ENCODE measurements around the gene MOB3B.

Gene MOB3B

DNA sequence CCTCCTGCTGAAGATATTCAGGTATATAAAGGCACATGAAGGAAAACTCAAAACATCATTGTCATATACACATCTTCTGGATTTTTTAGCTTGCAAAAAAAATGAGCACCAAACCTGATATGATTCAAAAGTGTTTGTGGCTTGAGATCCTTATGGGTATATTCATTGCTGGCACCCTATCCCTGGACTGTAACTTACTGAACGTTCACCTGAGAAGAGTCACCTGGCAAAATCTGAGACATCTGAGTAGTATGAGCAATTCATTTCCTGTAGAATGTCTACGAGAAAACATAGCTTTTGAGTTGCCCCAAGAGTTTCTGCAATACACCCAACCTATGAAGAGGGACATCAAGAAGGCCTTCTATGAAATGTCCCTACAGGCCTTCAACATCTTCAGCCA is 5.4 kb downstream of the MOB3B start, which contains the start of gene IFNK:
TSS of gene IFNK (plus strand) at position 55 of the 400 bp plus-strand sequence. CDS start at position 102, 47 bp downstream.
- TF ChIP-seq, protein P1, sequence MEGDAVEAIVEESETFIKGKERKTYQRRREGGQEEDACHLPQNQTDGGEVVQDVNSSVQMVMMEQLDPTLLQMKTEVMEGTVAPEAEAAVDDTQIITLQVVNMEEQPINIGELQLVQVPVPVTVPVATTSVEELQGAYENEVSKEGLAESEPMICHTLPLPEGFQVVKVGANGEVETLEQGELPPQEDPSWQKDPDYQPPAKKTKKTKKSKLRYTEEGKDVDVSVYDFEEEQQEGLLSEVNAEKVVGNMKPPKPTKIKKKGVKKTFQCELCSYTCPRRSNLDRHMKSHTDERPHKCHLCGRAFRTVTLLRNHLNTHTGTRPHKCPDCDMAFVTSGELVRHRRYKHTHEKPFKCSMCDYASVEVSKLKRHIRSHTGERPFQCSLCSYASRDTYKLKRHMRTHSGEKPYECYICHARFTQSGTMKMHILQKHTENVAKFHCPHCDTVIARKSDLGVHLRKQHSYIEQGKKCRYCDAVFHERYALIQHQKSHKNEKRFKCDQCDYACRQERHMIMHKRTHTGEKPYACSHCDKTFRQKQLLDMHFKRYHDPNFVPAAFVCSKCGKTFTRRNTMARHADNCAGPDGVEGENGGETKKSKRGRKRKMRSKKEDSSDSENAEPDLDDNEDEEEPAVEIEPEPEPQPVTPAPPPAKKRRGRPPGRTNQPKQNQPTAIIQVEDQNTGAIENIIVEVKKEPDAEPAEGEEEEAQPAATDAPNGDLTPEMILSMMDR (IDR thresholded peaks at IDR 0.05): no peak

DNA sequence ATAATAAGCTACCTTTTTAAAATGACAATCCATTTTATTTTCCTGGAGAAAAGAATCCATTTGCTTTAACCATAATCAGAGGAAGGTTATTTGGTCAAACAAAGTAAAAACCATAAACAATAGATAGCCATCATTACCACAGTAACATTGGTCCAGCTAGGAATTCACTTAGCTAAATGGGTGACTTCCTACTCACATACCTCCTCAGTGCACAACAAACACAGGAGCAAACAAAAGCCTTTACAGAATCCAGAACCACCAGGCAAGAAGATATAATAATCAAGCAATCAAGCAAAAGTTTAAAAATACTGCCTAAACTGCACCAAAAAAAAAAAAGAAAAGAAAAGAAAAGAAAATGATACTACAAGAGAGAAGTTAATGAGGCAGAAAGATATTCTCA is 6.5 kb downstream of the MOB3B start:
- TF ChIP-seq, protein P1 (IDR thresholded peaks at IDR 0.05): no peak

DNA sequence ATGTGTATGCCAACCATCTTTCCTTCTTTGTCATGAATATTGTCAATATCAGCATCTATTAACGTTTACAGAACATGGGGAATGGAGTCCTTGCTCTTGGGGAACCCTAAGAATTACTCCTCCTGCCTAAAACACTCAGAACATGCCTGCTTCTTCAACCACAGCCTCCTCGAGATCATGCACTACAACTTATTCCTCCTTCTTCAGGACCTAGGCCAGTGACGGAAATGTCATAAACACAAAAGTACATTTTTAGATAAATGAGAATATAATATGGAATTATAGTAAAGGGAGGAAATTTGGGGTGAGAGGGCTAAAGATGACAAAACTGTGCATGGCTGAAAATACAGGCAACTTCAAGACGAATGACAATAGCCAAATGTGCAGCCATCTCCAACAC is 8.6 kb downstream of the MOB3B start:
- TF ChIP-seq, protein P1 (IDR thresholded peaks at IDR 0.05): no peak

DNA sequence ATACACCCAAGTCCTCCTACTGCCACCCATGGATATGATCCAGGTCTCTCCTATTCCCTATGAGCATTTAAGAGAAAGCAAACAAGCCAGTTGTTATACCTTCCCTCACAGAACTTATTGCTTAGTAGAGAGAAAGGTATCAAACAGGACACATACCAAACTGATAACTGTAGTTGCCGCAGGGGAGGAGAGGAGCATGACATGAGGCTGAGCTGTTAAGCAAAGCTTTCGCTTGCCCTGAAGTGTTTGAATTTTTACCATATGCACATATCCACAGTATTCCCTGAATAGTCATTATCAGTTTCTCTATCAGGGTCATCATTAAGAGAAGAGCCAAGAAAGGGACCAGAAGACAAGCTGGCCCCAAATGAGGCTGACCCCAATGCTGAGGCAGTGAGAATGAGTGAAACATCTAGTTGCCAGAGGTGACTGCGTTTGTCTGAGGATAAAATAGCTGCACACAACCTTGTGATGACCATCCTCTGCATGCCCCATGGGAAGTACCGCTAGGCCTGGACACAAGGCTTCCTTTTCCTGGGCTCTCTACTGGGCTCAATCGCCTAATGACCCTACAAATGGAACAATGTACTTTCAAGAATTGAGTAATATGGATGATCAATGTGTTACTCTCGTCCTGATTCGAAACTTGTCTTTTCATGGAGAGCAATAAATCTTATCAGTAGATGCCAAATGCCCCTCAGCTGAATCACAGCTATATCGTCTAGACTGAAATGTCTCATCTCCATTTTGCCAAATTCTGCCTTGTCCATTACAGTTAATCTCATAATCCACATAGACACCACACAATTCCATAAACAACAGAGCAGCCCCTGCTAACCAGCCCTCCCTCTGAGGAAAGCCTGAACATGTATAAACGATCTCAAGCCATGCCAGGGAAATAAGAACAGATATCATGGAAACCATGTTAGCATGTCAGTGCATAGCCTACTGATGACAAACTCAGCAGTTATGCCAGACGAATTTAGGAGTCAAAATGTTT is 9.8 kb downstream of the MOB3B start:
- TF ChIP-seq, protein P1 (IDR thresholded peaks at IDR 0.05): no peak

DNA sequence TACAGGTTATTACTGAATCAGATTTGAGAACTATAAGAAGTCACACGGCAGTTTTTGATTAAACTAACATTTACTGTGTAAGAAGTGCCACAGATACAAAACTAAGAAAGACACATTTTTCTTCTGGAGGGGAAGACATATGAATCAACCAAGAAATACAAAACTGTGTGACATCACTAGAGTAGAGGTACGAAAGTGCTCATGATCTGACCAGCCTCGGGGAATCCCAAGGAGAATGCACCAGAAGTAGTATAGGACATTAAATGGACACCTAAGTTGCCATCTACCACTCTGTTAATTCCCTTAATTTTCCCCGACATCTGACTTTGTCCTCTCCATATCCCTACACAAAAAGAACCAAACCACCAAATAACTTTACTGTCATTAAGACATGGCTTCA is 10.8 kb downstream of the MOB3B start:
- TF ChIP-seq, protein P1 (IDR thresholded peaks at IDR 0.05): no peak

DNA sequence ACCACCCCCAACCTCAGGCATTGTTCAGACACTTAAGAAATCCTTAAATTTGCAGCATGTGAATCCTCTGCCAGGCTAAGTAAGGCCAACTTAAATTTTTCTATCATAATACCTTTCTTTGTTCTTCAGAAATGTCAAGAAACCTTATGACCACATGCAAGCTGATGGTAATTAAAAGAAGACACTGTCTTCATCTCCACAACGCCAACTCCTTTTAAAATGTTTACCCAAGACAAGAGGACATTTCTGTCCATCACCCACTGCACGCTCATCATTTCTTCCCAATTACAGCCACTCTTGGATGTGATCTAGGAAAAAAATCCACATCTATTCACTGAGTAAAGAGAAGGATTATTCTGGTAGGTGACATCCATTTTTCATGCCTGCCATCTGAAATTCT is 11.6 kb downstream of the MOB3B start:
- TF ChIP-seq, protein P1 (IDR thresholded peaks at IDR 0.05): no peak

DNA sequence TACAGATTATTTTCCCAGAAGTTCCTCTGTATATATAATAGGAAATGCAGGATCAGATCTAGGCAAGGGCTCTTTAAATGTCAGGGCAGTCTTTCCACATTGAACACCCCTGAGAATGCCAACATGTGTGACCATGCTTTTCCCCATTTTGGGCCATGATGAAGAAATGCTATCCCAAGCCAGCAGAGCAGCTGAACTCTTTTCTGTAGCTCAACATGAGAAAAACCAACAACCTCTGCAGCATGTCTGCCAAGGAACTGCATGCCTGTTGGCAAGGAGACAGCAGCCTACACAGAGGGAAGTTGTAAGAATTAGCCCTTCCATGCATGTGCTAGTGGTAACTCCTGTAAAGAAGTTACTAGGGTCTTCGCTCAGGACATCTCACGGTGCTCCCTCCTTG is 15.1 kb downstream of the MOB3B start:
- TF ChIP-seq, protein P1 (IDR thresholded peaks at IDR 0.05): no peak
